A673 (cell line): ENCODE data around the gene TEDDM1. TPM values are rescaled to one million over a fixed set of nuclear protein-coding genes. Genes with fewer than 3 reads are reported as not detected.

ENCODE experiments used
- BruUV-seq: library from RNA; stranded (reverse); fragments of 400-500 nt; replicated peaks from 2 replicates; lab custom pipeline; 2021; lab: Mats Ljungman, UMichigan
- CTCF ChIA-PET: fragments of 300-600 bp; sonication (Branson Sonifier 250); formaldehyde crosslinking; loops from one replicate; lab custom pipeline; 2022; ENCODE audit warnings: antibody characterized with exemption; lab: Charles Lee
- POLR2A ChIA-PET: fragments of 300-600 bp; sonication (Branson Sonifier 250); formaldehyde crosslinking; loops from one replicate; lab custom pipeline; 2022; ENCODE audit warnings: antibody characterized with exemption; ENCODE audit not compliant: low non-redundant PET; lab: Charles Lee
- DNase-seq: peaks from one replicate; pipeline ENCODE4 v3.0.0-alpha.2; 2015; ENCODE audit warnings: low spot score
- H3K27ac ChIP-seq: fragments of 200-600 bp; sonication (generic); 2 replicates; pipeline ENCODE4 v1.5.1; 2016; ENCODE audit warnings: mixed run types, low read depth, mild to moderate bottlenecking, mixed read lengths, antibody characterized with exemption, low read length; ENCODE audit not compliant: poor library complexity, severe bottlenecking
- H3K27me3 ChIP-seq: fragments of 200-600 bp; sonication (generic); replicated peaks from 2 replicates; pipeline ENCODE4 v1.6.1; 2017; ENCODE audit warnings: mixed run types, low read depth, mild to moderate bottlenecking, mixed read lengths, antibody characterized with exemption, low read length; ENCODE audit not compliant: insufficient read depth, poor library complexity
- H3K36me3 ChIP-seq: fragments of 200-600 bp; sonication (generic); 2 replicates; pipeline ENCODE4 v1.6.1; 2016; ENCODE audit warnings: mixed run types, mild to moderate bottlenecking, mixed read lengths, antibody characterized with exemption, low read length; ENCODE audit not compliant: insufficient read depth, poor library complexity, severe bottlenecking
- H3K4me1 ChIP-seq: fragments of 200-600 bp; sonication (generic); 2 replicates; pipeline ENCODE4 v1.6.1; 2017; ENCODE audit warnings: mixed run types, mild to moderate bottlenecking, mixed read lengths, antibody characterized with exemption, low read length; ENCODE audit not compliant: insufficient read depth, poor library complexity, severe bottlenecking
- H3K4me3 ChIP-seq: fragments of 200-600 bp; sonication (generic); 2 replicates; pipeline ENCODE4 v1.5.1; 2016; ENCODE audit warnings: low read depth, mixed run types, mild to moderate bottlenecking, mixed read lengths, low read length; ENCODE audit not compliant: poor library complexity, severe bottlenecking
- H3K9me3 ChIP-seq: fragments of 200-600 bp; sonication (generic); 2 replicates; pipeline ENCODE4 v1.6.1; 2016; ENCODE audit warnings: mixed run types, low read depth, mild to moderate bottlenecking, mixed read lengths, antibody characterized with exemption, low read length; ENCODE audit not compliant: poor library complexity, severe bottlenecking
- EZH2 ChIP-seq: fragments of 200-600 bp; sonication (generic); IDR thresholded peaks from 2 replicates; pipeline ENCODE4 v1.6.1; 2017; ENCODE audit warnings: borderline replicate concordance, low read depth, mild to moderate bottlenecking, mixed read lengths, antibody characterized with exemption, low read length; ENCODE audit not compliant: poor library complexity, severe bottlenecking
- intact Hi-C: fragments of 100-400 bp; cut with micrococcal nuclease; formaldehyde crosslinking; loops from one replicate; pipeline ENCODE4 v1.10.0; 2022; ENCODE audit not compliant: unreplicated experiment
- total RNA-seq: library from RNA; stranded (reverse); gene quantifications from 2 replicates; pipeline ENCODE4 v1.2.3, GENCODE V29; 2021
- TF ChIP-seq, protein P1 (sequence below): fragments of 300-800, 200-600 bp; sonication (generic); conservative IDR thresholded peaks from 2 replicates; pipeline ENCODE4 v1.5.1; 2017; ENCODE audit warnings: low read depth, mild to moderate bottlenecking, antibody characterized with exemption, low read length, moderate library complexity, mixed read lengths

The TEDDM1 gene
- total RNA-seq, 1 experiment from 2014 or later = not detected

DNA sequence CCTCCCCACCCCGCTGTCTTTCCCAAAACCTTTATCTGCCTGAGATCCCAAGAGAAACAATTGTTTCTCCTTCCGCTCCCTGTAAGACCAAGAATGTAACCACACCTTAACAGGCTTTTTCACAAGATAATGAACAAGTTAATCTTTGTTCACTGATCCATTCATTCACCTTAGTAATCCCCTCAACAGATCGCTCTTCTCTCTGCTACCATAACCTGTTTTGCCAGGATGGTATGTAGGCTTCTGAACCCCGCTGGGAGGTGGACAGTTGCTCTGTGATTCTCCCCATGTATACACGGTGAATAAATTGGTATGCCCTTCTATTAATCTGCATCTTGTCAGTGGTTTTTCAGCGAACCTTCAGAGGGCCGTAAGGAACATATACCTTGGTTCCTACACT is 30.8 kb upstream of the TEDDM1 start:
- H3K27me3 ChIP-seq = no peaks in the 10 kb centered on the region
- BruUV-seq = no TSS peak
- no peaks in the 10 kb centered on the region for H3K9me3 ChIP-seq
- TF ChIP-seq, protein P1, sequence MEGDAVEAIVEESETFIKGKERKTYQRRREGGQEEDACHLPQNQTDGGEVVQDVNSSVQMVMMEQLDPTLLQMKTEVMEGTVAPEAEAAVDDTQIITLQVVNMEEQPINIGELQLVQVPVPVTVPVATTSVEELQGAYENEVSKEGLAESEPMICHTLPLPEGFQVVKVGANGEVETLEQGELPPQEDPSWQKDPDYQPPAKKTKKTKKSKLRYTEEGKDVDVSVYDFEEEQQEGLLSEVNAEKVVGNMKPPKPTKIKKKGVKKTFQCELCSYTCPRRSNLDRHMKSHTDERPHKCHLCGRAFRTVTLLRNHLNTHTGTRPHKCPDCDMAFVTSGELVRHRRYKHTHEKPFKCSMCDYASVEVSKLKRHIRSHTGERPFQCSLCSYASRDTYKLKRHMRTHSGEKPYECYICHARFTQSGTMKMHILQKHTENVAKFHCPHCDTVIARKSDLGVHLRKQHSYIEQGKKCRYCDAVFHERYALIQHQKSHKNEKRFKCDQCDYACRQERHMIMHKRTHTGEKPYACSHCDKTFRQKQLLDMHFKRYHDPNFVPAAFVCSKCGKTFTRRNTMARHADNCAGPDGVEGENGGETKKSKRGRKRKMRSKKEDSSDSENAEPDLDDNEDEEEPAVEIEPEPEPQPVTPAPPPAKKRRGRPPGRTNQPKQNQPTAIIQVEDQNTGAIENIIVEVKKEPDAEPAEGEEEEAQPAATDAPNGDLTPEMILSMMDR = no peak
- no peak for TF ChIP-seq EZH2
- no peak overlapping the region for H3K27ac ChIP-seq
- no peaks in the 10 kb centered on the region for H3K4me1 ChIP-seq
- POLR2A ChIA-PET = no interaction called here
- CTCF ChIA-PET = no interaction called here
- intact Hi-C loops = no loop called here
- DNase-seq = no peak
- H3K36me3 ChIP-seq = no peaks in the 10 kb centered on the region
- no peak overlapping the region for H3K4me3 ChIP-seq

DNA sequence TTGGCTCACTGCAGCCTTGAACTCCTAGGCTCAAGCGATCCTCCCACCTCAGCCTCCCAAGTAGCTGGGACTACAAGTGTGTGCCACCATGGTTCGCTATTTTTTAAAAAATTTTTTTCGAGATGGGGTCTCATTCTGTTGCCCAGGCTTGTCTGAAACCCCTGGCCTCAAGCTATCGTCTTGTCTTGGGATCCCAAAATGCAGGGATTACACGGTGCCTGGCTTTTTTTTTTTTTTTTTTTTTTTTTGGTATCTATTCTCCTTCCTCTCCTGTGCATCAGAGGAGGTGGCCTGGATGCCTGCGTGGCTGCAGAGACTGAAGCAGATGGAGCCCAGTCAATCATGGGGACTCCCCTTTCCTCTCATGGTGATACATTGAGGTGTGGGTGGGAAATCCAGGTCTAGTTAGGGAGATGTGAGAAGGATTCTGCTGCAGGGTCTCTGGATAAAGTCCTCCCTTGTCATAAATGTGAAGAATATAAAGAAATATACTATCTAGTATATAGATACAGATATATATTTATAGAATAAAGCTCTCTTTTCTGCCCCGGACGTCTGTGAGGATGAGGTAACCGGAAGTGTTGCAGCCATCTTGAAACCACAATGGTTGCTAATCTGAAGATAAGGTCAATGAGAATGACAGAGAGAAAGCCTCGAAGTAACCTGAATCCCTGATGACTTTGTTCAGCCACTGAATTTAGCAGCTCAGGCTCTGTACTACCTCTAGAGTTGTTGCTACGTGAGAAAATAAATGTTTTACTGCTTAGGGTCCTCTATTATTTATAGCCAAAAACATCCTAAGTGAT is 30.0 kb upstream of the TEDDM1 start:
- TF ChIP-seq EZH2 = no peak
- TF ChIP-seq, protein P1 = no peak
- no peak for DNase-seq

DNA sequence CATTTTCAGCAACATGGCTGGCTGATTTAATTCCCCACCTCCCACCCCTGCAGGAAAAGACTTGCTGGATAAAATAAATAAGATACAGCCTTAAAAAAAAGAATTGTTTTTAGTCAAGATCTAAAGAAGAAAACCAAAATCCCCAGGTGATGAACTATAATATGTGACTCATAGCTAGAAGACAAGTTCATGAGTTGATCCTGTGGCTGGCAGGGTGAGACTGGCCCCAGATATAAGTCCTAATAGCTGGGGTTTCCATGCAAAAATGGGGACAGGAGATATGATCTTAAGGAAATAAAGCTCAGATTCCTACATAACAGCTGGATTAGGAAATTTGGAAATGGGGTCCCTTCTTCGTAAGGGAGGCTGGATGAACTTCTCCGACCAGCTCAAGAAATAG is 27.6 kb upstream of the TEDDM1 start:
- TF ChIP-seq, protein P1 = no peak
- no peak for TF ChIP-seq EZH2
- no peaks in the 10 kb centered on the region for H3K4me1 ChIP-seq
- H3K4me3 ChIP-seq = no peak overlapping the region
- BruUV-seq = no TSS peak
- no peak overlapping the region for H3K27ac ChIP-seq
- no peak for DNase-seq
- ChIA-PET POLR2A (no interaction called here), CTCF (no interaction called here)
- H3K36me3 ChIP-seq = no peaks in the 10 kb centered on the region
- H3K27me3 ChIP-seq = no peaks in the 10 kb centered on the region
- no peaks in the 10 kb centered on the region for H3K9me3 ChIP-seq
- intact Hi-C loops = no loop called here

More for the DNA sequence above, 30.0 kb upstream of the TEDDM1 start:
- Histone ChIP-seq H3K4me1 (no peaks in the 10 kb centered on the region), H3K27ac (no peak overlapping the region), H3K27me3 (no peaks in the 10 kb centered on the region), H3K9me3 (no peaks in the 10 kb centered on the region), H3K4me3 (no peak overlapping the region), H3K36me3 (no peaks in the 10 kb centered on the region)
- CTCF ChIA-PET = no interaction called here
- no TSS peak for BruUV-seq
- POLR2A ChIA-PET = interaction anchor here (0.7 kb wide), 1 partner anchor 1725 kb away, joined by 15 read pairs; no protein-coding TSS in a partner anchor
- intact Hi-C loops = no loop called here
